Smooth muscle cell (in vitro differentiated cells): ENCODE results near the gene PDZD11. TPM values are rescaled to one million over a fixed set of nuclear protein-coding genes. Genes with fewer than 3 reads are reported as not detected.
"Not testable (repeated sequence)": the region's sequence is repeated elsewhere in the genome, so short reads cannot be mapped to it uniquely, and the experiment has no call there.

Experiments used
- DNase-seq: peaks from one replicate; lab custom pipeline; 2025; ENCODE audit not compliant: unreplicated experiment; lab: John Stamatoyannopoulos, UW
- H2AFZ ChIP-seq: fragments of 200-600 bp; sonication (generic); 2 replicates; pipeline ENCODE4 v1.6.0; 2016; ENCODE audit warnings: antibody characterized with exemption, low read depth, mild to moderate bottlenecking
- H3F3A ChIP-seq: fragments of 200-600 bp; sonication (generic); 2 replicates; pipeline ENCODE4 v1.6.0; 2017; ENCODE audit warnings: antibody characterized with exemption, low read depth
- H3K27ac ChIP-seq: fragments of 200-600 bp; sonication (generic); 2 replicates; pipeline ENCODE4 v1.5.1; 2016; ENCODE audit warnings: low read depth, mild to moderate bottlenecking
- H3K27me3 ChIP-seq: fragments of 200-600 bp; sonication (generic); 2 replicates; pipeline ENCODE4 v1.6.1; 2016; ENCODE audit warnings: low read depth, mild to moderate bottlenecking
- H3K36me3 ChIP-seq: fragments of 200-600 bp; sonication (generic); 2 replicates; pipeline ENCODE4 v1.5.1; 2016; ENCODE audit warnings: low read depth
- H3K4me1 ChIP-seq: fragments of 200-600 bp; sonication (generic); 2 replicates; pipeline ENCODE4 v1.5.1; 2016; ENCODE audit warnings: low read depth
- H3K4me2 ChIP-seq: fragments of 200-600 bp; sonication (generic); 2 replicates; pipeline ENCODE4 v1.6.0; 2016; ENCODE audit warnings: mild to moderate bottlenecking
- H3K4me3 ChIP-seq: fragments of 200-600 bp; sonication (generic); 2 replicates; pipeline ENCODE4 v1.5.1; 2016; ENCODE audit warnings: mild to moderate bottlenecking
- H3K79me2 ChIP-seq: fragments of 200-600 bp; sonication (generic); 2 replicates; pipeline ENCODE4 v1.6.0; 2016; ENCODE audit warnings: low read depth, mild to moderate bottlenecking
- H3K9ac ChIP-seq: fragments of 200-600 bp; sonication (generic); 2 replicates; pipeline ENCODE4 v1.6.0; 2016; ENCODE audit warnings: low read depth
- H3K9me3 ChIP-seq: fragments of 200-600 bp; sonication (generic); replicated peaks from 2 replicates; pipeline ENCODE4 v1.5.1; 2016; ENCODE audit warnings: low read depth
- H4K20me1 ChIP-seq: fragments of 200-600 bp; sonication (generic); 2 replicates; pipeline ENCODE4 v1.6.0; 2016; ENCODE audit warnings: low read depth
- CTCF ChIP-seq: fragments of 200-600 bp; sonication (generic); IDR thresholded peaks from 2 replicates; pipeline ENCODE4 v1.5.1; 2017; ENCODE audit warnings: borderline replicate concordance, mild to moderate bottlenecking, antibody characterized with exemption; ENCODE audit not compliant: insufficient read depth, poor library complexity, severe bottlenecking
- WGBS: methylation state at CpG from one replicate; pipeline ENCODE4 v1.1.7; 2016; ENCODE audit warnings: low lambda C conversion rate; 5-methylcytosine and 5-hydroxymethylcytosine counted together
- polyA plus RNA-seq: library from polyadenylated mRNA; unstranded; fragments of >200 nt; fragmentation: Nextera tagmentation; extraction: Ambion mirVana; gene quantifications from 2 replicates; pipeline ENCODE4 v1.2.1, GENCODE V29; 2016
- small RNA-seq: library from RNA; depleted of rRNA; stranded (forward); fragments of <200 nt; gene quantifications from one replicate; pipeline ENCODE3, GENCODE V24; 2014
- total RNA-seq: library from RNA; depleted of rRNA; stranded (reverse); fragments of >200 nt; gene quantifications from 2 replicates; pipeline ENCODE4 v1.2.3, GENCODE V29; 2014

The PDZD11 gene
- total and polyA plus RNA-seq, 2 experiments from 2014 or later: 63.1 to 69.7 TPM

GRCh38 chrX:70244881-70245280, 44.8 kb downstream of the PDZD11 start:
- no peaks in the 10 kb centered on the region for H4K20me1 ChIP-seq
- no peak overlapping the region for H3K4me3 ChIP-seq
- no peaks in the 10 kb centered on the region for H3K27me3 ChIP-seq
- TF ChIP-seq CTCF: no peak
- no peak overlapping the region for H3K9ac ChIP-seq
- H3K27ac ChIP-seq: no peak overlapping the region
- no peaks in the 10 kb centered on the region for H3K4me1 ChIP-seq
- no peaks in the 10 kb centered on the region for H3F3A ChIP-seq
- no peaks in the 10 kb centered on the region for H3K79me2 ChIP-seq
- no peaks in the 10 kb centered on the region for H3K36me3 ChIP-seq
- H3K4me2 ChIP-seq: no peak overlapping the region
- DNase-seq: no peak
- no peak overlapping the region for H2AFZ ChIP-seq
- no peaks in the 10 kb centered on the region for H3K9me3 ChIP-seq
- 74% methylated on average over 6 of the region's 6 CpGs for WGBS

- 84% methylated on average over 5 of the region's 5 CpGs for WGBS
These were observed 46.1 kb downstream of the PDZD11 start for GRCh38 chrX:70243601-70244000.

GRCh38 chrX:70241501-70241900, 48.2 kb downstream of the PDZD11 start:
- Histone ChIP-seq H3K9ac (no peak overlapping the region), H3K9me3 (no peaks in the 10 kb centered on the region), H3K36me3 (no peaks in the 10 kb centered on the region), H3K27ac (no peak overlapping the region), H2AFZ (no peak overlapping the region), H3K27me3 (no peaks in the 10 kb centered on the region), H3K4me2 (no peak overlapping the region), H3K4me1 (no peaks in the 10 kb centered on the region), H3K79me2 (no peaks in the 10 kb centered on the region), H4K20me1 (no peaks in the 10 kb centered on the region), H3F3A (no peaks in the 10 kb centered on the region), H3K4me3 (no peak overlapping the region)
- TF ChIP-seq CTCF: no peak
- no peak for DNase-seq
- WGBS: 80% methylated on average over 2 of the region's 2 CpGs

More at GRCh38 chrX:70243601-70244000, 46.1 kb downstream of the PDZD11 start:
- H3K4me1 ChIP-seq, H3F3A ChIP-seq, H3K79me2 ChIP-seq, H3K9ac ChIP-seq, H4K20me1 ChIP-seq, H2AFZ ChIP-seq, H3K36me3 ChIP-seq, H3K27ac ChIP-seq, H3K4me2 ChIP-seq, H3K27me3 ChIP-seq, H3K9me3 ChIP-seq, DNase-seq, H3K4me3 ChIP-seq: not testable (repeated sequence)

GRCh38 chrX:70240751-70241150, 49.0 kb downstream of the PDZD11 start:
- no peaks in the 10 kb centered on the region for H3K9me3 ChIP-seq
- H3K4me3 ChIP-seq: no peak overlapping the region
- no peak for DNase-seq
- H4K20me1 ChIP-seq: no peaks in the 10 kb centered on the region
- no peaks in the 10 kb centered on the region for H3K27me3 ChIP-seq
- H3K36me3 ChIP-seq: no peaks in the 10 kb centered on the region
- H3K4me1 ChIP-seq: no peaks in the 10 kb centered on the region
- H3K4me2 ChIP-seq: no peak overlapping the region
- TF ChIP-seq CTCF: no peak
- H3K79me2 ChIP-seq: no peaks in the 10 kb centered on the region
- no peak overlapping the region for H3K9ac ChIP-seq
- H2AFZ ChIP-seq: no peak overlapping the region
- WGBS: 81% methylated on average over 1 of the region's 1 CpG
- H3F3A ChIP-seq: no peaks in the 10 kb centered on the region
- no peak overlapping the region for H3K27ac ChIP-seq

Small RNAs within 50 kb of the gene (small RNA-seq; reads per million reads assigned to genes)
- gene RNA5SP507: not detected

Other genes starting within 250 kb of the PDZD11 start
- gene AWAT2, start 240.0 kb downstream of the PDZD11 start, total RNA-seq: 0.27 TPM in 1 of 2 replicates, not detected in the other
- gene AWAT2, start 240.0 kb downstream of the PDZD11 start, polyA plus RNA-seq: not detected in 2 replicates
- gene OTUD6A, start 227.5 kb downstream of the PDZD11 start, total RNA-seq: not detected in 2 replicates
- not detected in 2 replicates for gene OTUD6A, start 227.5 kb downstream of the PDZD11 start, polyA plus RNA-seq
- 40.7 and 41.8 TPM in 2 replicates for gene IGBP1, start 156.5 kb downstream of the PDZD11 start, total RNA-seq
- 20.3 and 27.2 TPM in 2 replicates for gene IGBP1, start 156.5 kb downstream of the PDZD11 start, polyA plus RNA-seq
- not detected in 2 replicates for gene DGAT2L6, start 112.4 kb downstream of the PDZD11 start, total RNA-seq
- not detected in 2 replicates for gene DGAT2L6, start 112.4 kb downstream of the PDZD11 start, polyA plus RNA-seq
- not detected in 2 replicates for gene AWAT1, start 55.3 kb downstream of the PDZD11 start, total RNA-seq
- gene AWAT1, start 55.3 kb downstream of the PDZD11 start, polyA plus RNA-seq: not detected in 2 replicates
- gene P2RY4, start 29.7 kb downstream of the PDZD11 start, total RNA-seq: 0.09 TPM in 1 of 2 replicates, not detected in the other
- gene P2RY4, start 29.7 kb downstream of the PDZD11 start, polyA plus RNA-seq: 0.14 TPM in 1 of 2 replicates, not detected in the other
- not detected in 2 replicates for gene ARR3, start 21.6 kb downstream of the PDZD11 start, total RNA-seq
- gene ARR3, start 21.6 kb downstream of the PDZD11 start, polyA plus RNA-seq: 0.24 TPM in 1 of 2 replicates, not detected in the other
- gene RAB41, start 7.8 kb downstream of the PDZD11 start, total RNA-seq: not detected in 2 replicates
- gene RAB41, start 7.8 kb downstream of the PDZD11 start, polyA plus RNA-seq: 0.19 and 0.39 TPM in 2 replicates
- 1.8 and 6.7 TPM in 2 replicates for gene KIF4A, start 177 bp upstream of the PDZD11 start, total RNA-seq
- 4.4 and 5.9 TPM in 2 replicates for gene KIF4A, start 177 bp upstream of the PDZD11 start, polyA plus RNA-seq
- not detected in 2 replicates for gene GDPD2, start 133.4 kb upstream of the PDZD11 start, total RNA-seq
- not detected in 2 replicates for gene GDPD2, start 133.4 kb upstream of the PDZD11 start, polyA plus RNA-seq
- 30.6 and 39.6 TPM in 2 replicates for gene DLG3, start 154.9 kb upstream of the PDZD11 start, total RNA-seq
- gene DLG3, start 154.9 kb upstream of the PDZD11 start, polyA plus RNA-seq: 14.5 and 16.2 TPM in 2 replicates